ENCODE data around the gene RSU1. TPM values are rescaled to one million over a fixed set of nuclear protein-coding genes. Genes with fewer than 3 reads are reported as not detected.

Gene RSU1
- total and polyA plus RNA-seq, 10 donors: 20.5 to 81.7 (median 63.4) TPM

DNA sequence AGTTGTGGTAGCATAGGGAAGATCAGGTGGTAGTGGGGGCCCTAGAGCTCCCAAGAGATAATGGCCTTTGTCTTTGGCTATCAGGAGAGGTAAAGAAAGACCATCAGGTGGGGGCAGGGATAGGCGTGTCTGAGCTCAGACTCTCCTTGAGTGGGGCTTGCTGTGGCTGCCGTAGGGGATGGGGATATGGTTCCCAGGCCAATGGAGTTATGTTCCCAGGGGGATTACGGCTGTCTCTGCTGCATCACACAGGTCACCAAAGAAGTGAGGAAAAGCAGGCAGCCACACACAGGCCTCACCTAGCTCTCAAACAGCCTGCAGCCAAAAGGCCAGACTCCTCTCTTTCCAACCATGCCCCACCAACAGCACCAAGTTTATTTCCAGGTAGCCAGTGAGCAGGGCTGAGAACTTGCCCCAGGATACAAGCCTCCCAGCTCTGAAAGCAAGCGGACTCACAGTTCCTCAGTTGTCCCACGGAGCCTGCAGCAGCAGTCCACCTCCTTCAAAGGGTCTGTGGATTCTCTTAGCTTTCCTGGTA is 257.9 kb downstream of the RSU1 start:
- Histone ChIP-seq H3K4me1 (no peaks in the 10 kb centered on the region), H3K4me3 (no peak overlapping the region), H3K36me3 (no peaks in the 10 kb centered on the region), H3K27me3 (replicated peaks in 1 of 7) (peaks cover 0 to 19% (median 0%) of the 10 kb centered on the region in 7 donors), H3K9me3 (peaks cover 0 to 11% (median 0%) of the 10 kb centered on the region in 8 donors), H3K27ac (no peak overlapping the region)
- TF ChIP-seq POLR2AphosphoS5 (IDR thresholded peaks at IDR 0.05) (no peak), POLR2A (IDR thresholded peaks at IDR 0.05) (no peak)
- TF ChIP-seq, protein P1, sequence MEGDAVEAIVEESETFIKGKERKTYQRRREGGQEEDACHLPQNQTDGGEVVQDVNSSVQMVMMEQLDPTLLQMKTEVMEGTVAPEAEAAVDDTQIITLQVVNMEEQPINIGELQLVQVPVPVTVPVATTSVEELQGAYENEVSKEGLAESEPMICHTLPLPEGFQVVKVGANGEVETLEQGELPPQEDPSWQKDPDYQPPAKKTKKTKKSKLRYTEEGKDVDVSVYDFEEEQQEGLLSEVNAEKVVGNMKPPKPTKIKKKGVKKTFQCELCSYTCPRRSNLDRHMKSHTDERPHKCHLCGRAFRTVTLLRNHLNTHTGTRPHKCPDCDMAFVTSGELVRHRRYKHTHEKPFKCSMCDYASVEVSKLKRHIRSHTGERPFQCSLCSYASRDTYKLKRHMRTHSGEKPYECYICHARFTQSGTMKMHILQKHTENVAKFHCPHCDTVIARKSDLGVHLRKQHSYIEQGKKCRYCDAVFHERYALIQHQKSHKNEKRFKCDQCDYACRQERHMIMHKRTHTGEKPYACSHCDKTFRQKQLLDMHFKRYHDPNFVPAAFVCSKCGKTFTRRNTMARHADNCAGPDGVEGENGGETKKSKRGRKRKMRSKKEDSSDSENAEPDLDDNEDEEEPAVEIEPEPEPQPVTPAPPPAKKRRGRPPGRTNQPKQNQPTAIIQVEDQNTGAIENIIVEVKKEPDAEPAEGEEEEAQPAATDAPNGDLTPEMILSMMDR (IDR thresholded peaks at IDR 0.05 in 8 of 11, conservative IDR thresholded peaks at IDR 0.05 in 3 of 11): no peak
- intact Hi-C loops (cut with DNase I; ENCODE audit: low total_unique reads): no loop called here
- no peak for DNase-seq
- 75 to 91% (median 81%) methylated on average over 5 of the region's 5 CpGs for WGBS, 5 donors

DNA sequence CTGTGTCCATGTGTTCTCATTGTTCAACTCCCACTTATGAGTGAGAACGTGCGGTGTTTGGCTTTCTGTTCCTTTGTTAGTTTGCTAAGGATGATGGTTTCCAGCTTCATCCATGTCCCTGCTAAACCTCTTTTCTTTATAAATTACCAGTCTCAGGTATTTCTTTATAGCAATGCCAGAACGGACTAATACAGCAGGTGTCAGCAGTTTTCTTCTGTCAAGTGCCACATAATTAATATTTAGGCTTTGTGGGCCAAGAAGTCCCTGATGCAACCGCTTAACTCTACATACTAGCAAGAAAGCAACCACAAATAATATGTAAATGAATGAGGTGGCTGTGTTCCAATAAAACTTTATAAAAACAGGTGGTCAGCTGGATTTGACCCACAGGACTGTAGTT is 269.3 kb downstream of the RSU1 start:
- no peak overlapping the region for H3K4me3 ChIP-seq
- no peaks in the 10 kb centered on the region for H3K9me3 ChIP-seq
- 82 to 96% (median 90%) methylated on average over 4 of the region's 4 CpGs for WGBS, 5 donors
- intact Hi-C loops (cut with DNase I; ENCODE audit: low total_unique reads): no loop called here
- no peaks in the 10 kb centered on the region for H3K36me3 ChIP-seq
- no peak for TF ChIP-seq POLR2A (IDR thresholded peaks at IDR 0.05)
- TF ChIP-seq POLR2AphosphoS5 (IDR thresholded peaks at IDR 0.05): no peak
- TF ChIP-seq, protein P1 (IDR thresholded peaks at IDR 0.05 in 8 of 11, conservative IDR thresholded peaks at IDR 0.05 in 3 of 11): no peak
- DNase-seq: no peak
- no peaks in the 10 kb centered on the region for H3K4me1 ChIP-seq
- H3K27me3 ChIP-seq (replicated peaks in 1 of 7): peaks cover 0 to 7% (median 0%) of the 10 kb centered on the region in 7 donors
- H3K27ac ChIP-seq: no peak overlapping the region

DNA sequence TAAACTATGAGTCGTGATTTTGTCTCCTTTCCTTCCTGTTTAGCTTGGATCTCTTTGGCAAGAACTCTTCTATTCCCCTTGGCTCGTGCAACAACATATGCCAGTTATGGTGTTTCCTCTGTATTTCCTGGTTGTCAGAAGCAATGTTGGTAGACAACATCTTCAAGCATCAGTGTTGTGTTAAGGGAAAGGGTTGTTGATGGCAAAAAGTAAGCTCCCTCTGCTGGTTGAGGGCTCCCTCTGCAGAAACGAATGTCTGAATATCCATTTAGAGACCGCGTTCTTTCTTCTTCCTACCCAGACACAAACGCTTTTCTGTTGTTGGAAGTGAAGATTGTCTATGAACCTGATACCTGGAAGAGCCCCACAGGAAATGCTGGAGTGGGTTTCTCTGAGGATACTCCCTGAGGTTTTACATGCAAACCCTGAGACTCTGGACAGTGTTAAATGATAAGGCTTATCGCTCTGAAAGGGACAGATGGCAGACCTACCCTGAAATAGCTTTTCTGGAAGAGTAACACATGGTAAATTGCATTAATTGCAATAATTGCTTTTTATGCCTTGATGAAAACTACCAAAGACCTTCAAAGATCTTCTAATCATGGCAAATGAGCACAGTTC is 272.0 kb downstream of the RSU1 start:
- intact Hi-C loops (cut with DNase I; ENCODE audit: low total_unique reads): no loop called here
- H3K9me3 ChIP-seq: no peaks in the 10 kb centered on the region
- no peaks in the 10 kb centered on the region for H3K36me3 ChIP-seq
- 25 to 35% (median 27%) methylated on average over 7 of the region's 7 CpGs for WGBS, 5 donors
- no peak overlapping the region for H3K4me3 ChIP-seq
- H3K4me1 ChIP-seq: no peaks in the 10 kb centered on the region
- no peak for DNase-seq
- no peak overlapping the region for H3K27ac ChIP-seq
- peaks cover 0 to 13% (median 0%) of the 10 kb centered on the region in 7 donors for H3K27me3 ChIP-seq (replicated peaks in 1 of 7)
- no peak for TF ChIP-seq POLR2AphosphoS5 (IDR thresholded peaks at IDR 0.05)
- TF ChIP-seq, protein P1 (IDR thresholded peaks at IDR 0.05 in 8 of 11, conservative IDR thresholded peaks at IDR 0.05 in 3 of 11): peak in 9 of 11 experiments; percentile 13 to 52 (median 48)

DNA sequence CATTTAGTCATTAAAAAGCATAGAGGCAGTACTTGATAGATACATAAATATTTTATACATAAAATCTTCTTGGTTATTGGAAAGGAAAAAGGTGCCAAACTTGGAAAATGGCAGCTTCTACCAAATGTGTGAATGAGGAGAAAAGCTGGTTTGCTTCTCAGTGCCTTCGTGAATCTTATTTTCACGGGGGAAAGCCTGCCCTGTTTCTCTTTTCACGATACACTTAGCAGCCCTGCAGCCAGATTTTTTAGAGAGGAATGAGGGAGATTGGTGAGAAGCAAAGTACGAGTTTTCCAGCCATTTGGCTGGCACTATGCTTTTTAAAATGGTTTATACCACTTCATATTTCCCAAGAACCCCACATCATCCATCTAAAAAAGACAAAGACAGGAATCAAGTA is 272.6 kb downstream of the RSU1 start:
- Histone ChIP-seq H3K4me1 (no peaks in the 10 kb centered on the region), H3K27ac (no peak overlapping the region), H3K4me3 (no peak overlapping the region), H3K9me3 (no peaks in the 10 kb centered on the region), H3K36me3 (no peaks in the 10 kb centered on the region), H3K27me3 (replicated peaks in 1 of 7) (peaks cover 0 to 14% (median 0%) of the 10 kb centered on the region in 7 donors)
- intact Hi-C loops (cut with DNase I; ENCODE audit: low total_unique reads): no loop called here
- TF ChIP-seq POLR2AphosphoS5 (IDR thresholded peaks at IDR 0.05) (no peak), POLR2A (IDR thresholded peaks at IDR 0.05) (no peak)
- TF ChIP-seq, protein P1 (IDR thresholded peaks at IDR 0.05 in 8 of 11, conservative IDR thresholded peaks at IDR 0.05 in 3 of 11): no peak
- 81 to 90% (median 89%) methylated on average over 4 of the region's 4 CpGs for WGBS, 5 donors
- DNase-seq: no peak

Data from spleen (tissue), 11 donors.